K562 (cell line): ENCODE data around the gene SAMD4A. TPM values are rescaled to one million over a fixed set of nuclear protein-coding genes. Genes with fewer than 3 reads are reported as not detected.

Experiments used
- CBFA2T3 ChIP-seq: fragments of 450-650 bp; IDR thresholded peaks from 2 replicates; pipeline ENCODE4 v1.6.1; 2017
- ETV6 ChIP-seq, 3 experiments: fragments of 150-350 bp in 1 of 3; sonication (generic) in 1 of 3; formaldehyde crosslinking in 1 of 3; IDR thresholded peaks; 2 replicates each; pipeline versions ENCODE4 v1.6.1 to v1.8.0; 2014 to 2022; ENCODE audit warnings: borderline replicate concordance in 2 of 3, low read depth in 2 of 3, antibody characterized with exemption in 1 of 3, low read length in 1 of 3, mild to moderate bottlenecking in 1 of 3, missing genetic modification reagents in 1 of 3
- GATA2 ChIP-seq: sonication (generic); formaldehyde crosslinking; IDR thresholded peaks from 2 replicates; pipeline ENCODE4 v1.4.0; 2020; ENCODE audit warnings: mild to moderate bottlenecking, missing genetic modification reagents
- HDAC2 ChIP-seq: fragments of 450-650 bp; IDR thresholded peaks from 2 replicates; pipeline ENCODE4 v1.6.1; 2016; ENCODE audit warnings: mild to moderate bottlenecking
- HIVEP1 ChIP-seq: fragments of 250-450 bp; sonication (Bioruptor Pico); IDR thresholded peaks from 2 replicates; pipeline ENCODE4 v1.4.0; 2020; ENCODE audit warnings: mild to moderate bottlenecking
- KDM1A ChIP-seq, 2 experiments: fragments of 450-650 bp; IDR thresholded peaks; 2 replicates each; pipeline ENCODE4 v1.6.1; 2016; ENCODE audit warnings: mild to moderate bottlenecking in 2 of 2
- MIER1 ChIP-seq: fragments of 450-650 bp; IDR thresholded peaks from 2 replicates; pipeline ENCODE4 v1.6.1; 2016; ENCODE audit warnings: antibody characterized with exemption, mild to moderate bottlenecking, low read depth
- RBM14 ChIP-seq: fragments of 200-400 bp; formaldehyde crosslinking; IDR thresholded peaks from 2 replicates; pipeline ENCODE4 v1.6.1; 2018; ENCODE audit warnings: low read depth, mild to moderate bottlenecking, low read length, moderate library complexity, borderline replicate concordance; ENCODE audit not compliant: insufficient read depth
- SMARCA4 ChIP-seq: fragments of 450-650 bp; IDR thresholded peaks from 2 replicates; pipeline ENCODE4 v1.6.1; 2016
- STAT5A ChIP-seq: IDR thresholded peaks from 2 replicates; pipeline ENCODE4 v1.6.1; 2012; ENCODE audit warnings: low read length, inconsistent platforms, borderline replicate concordance
- TGIF2 ChIP-seq: sonication (generic); formaldehyde crosslinking; IDR thresholded peaks from 2 replicates; pipeline ENCODE4 v1.8.1; 2022; ENCODE audit warnings: mild to moderate bottlenecking, missing genetic modification reagents, moderate library complexity
- YY1 ChIP-seq, 3 experiments: IDR thresholded peaks; 2 replicates each; pipeline ENCODE4 v1.6.1; 2011; ENCODE audit warnings: low read length in 2 of 3, mild to moderate bottlenecking in 2 of 3, moderate library complexity in 2 of 3, borderline replicate concordance in 1 of 3, control low read depth in 1 of 3, low read depth in 1 of 3; ENCODE audit not compliant: insufficient read depth in 3 of 3, insufficient replicate concordance in 2 of 3, control insufficient read depth in 1 of 3, insufficient read length in 1 of 3; ENCODE audit errors: extremely low read depth in 1 of 3
- polyA plus RNA-seq, 8 experiments: library from polyadenylated mRNA; depleted of rRNA in 4 of 8; stranded (reverse) in 5 of 8; unstranded in 3 of 8; fragments of >200 nt; fragmentation: Nextera tagmentation in 2 of 8; fragmentation: Illumina TruSeq in 1 of 8; extraction: Ambion mirVana in 2 of 8; extraction: Trizol in 1 of 8; gene quantifications; 2 replicates each; pipeline versions ENCODE4 v1.2.1 to v1.2.3, GENCODE V29; 2011 to 2014; ENCODE audit warnings: inconsistent platforms in 1 of 8, missing spikeins in 1 of 8
- total RNA-seq, 7 experiments: library from RNA; depleted of rRNA in 6 of 7; stranded (reverse); fragments of >200 nt in 6 of 7; fragmentation: Illumina TruSeq in 2 of 7; extraction: Trizol in 2 of 7; gene quantifications; 2 replicates each; pipeline versions ENCODE4 v1.2.1 to v1.2.3, GENCODE V29; 2011 to 2021; ENCODE audit warnings: low replicate concordance in 1 of 7
- TF ChIP-seq, protein P1 (sequence below): fragments of 450-650 bp; IDR thresholded peaks from 2 replicates; pipeline ENCODE4 v1.6.1; 2016; ENCODE audit warnings: antibody characterized with exemption
- TF ChIP-seq, protein P2 (sequence below): sonication (generic); formaldehyde crosslinking; IDR thresholded peaks from 2 replicates; pipeline ENCODE4 v1.8.0; 2023; ENCODE audit warnings: mild to moderate bottlenecking, missing genetic modification reagents
- TF ChIP-seq, protein P3 (sequence below): fragments of 450-650 bp; IDR thresholded peaks from one replicate; pipeline ENCODE4 v1.6.1; 2018; ENCODE audit warnings: mild to moderate bottlenecking, moderate library complexity; ENCODE audit not compliant: partially characterized antibody
- TF ChIP-seq, protein P4 (sequence below): fragments of 450-650 bp; conservative IDR thresholded peaks from 2 replicates; pipeline ENCODE4 v1.6.1; 2016; ENCODE audit warnings: missing genetic modification characterization, low read depth, mild to moderate bottlenecking, missing compliant biosample characterization, moderate library complexity
- TF ChIP-seq, protein P5 (sequence below): fragments of 250-450 bp; sonication (Bioruptor Pico); IDR thresholded peaks from 2 replicates; pipeline ENCODE4 v1.4.0; 2020; ENCODE audit warnings: mild to moderate bottlenecking, moderate library complexity, borderline replicate concordance

SAMD4A gene
- total and polyA plus RNA-seq, 9 of the 15 experiments (the other 6 are each of a cell fraction or from before 2014, with no cell fraction given): 0.66 to 6.8 (median 3.3) TPM

DNA sequence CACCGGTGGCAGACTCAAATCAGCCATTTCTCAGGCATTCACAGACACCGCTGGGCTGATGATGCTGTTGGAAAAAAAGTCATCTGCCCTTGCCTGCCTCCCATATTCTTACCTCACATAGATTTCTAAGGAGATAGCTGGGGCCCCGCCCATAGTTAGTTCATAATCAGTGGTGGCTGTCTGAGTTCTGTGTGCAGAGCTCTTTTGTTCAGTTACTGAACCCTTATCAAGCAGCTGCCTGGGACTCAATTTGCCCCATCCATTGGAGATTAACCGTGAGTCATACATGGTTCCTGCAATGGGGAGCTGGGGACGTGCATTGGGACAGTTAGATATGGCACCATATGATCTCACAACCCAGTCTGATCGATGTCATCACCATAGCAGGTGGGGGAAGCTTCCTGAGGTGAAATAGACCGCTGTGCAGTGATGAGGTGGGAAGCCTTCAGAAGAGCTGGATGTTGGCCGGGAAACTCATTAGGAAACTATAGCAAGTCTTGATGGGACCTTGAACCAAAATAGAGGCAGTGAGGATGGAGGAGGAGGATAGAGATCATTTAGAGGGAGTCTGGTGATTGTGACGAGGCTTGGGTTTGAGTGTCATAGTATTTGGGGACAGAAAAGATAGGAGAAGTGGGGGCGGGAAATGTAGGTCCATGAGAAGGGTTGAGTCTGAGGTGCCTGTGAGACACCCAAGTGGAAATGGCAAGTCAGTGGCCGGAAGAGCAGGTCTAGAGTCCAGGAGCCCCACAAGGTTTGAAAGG lies 187.9 kb downstream of the SAMD4A start (continued):
- TF ChIP-seq, protein P1, sequence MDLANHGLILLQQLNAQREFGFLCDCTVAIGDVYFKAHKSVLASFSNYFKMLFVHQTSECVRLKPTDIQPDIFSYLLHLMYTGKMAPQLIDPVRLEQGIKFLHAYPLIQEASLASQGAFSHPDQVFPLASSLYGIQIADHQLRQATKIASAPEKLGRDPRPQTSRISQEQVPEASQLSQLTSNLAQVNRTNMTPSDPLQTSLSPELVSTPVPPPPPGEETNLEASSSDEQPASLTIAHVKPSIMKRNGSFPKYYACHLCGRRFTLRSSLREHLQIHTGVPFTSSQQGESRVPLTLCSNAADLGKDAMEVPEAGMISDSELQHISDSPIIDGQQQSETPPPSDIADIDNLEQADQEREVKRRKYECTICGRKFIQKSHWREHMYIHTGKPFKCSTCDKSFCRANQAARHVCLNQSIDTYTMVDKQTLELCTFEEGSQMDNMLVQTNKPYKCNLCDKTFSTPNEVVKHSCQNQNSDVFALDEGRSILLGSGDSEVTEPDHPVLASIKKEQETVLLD: peak; percentile 36; the same call in 1 of the 2 replicates
- TF ChIP-seq, protein P2, sequence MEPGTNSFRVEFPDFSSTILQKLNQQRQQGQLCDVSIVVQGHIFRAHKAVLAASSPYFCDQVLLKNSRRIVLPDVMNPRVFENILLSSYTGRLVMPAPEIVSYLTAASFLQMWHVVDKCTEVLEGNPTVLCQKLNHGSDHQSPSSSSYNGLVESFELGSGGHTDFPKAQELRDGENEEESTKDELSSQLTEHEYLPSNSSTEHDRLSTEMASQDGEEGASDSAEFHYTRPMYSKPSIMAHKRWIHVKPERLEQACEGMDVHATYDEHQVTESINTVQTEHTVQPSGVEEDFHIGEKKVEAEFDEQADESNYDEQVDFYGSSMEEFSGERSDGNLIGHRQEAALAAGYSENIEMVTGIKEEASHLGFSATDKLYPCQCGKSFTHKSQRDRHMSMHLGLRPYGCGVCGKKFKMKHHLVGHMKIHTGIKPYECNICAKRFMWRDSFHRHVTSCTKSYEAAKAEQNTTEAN: 0 out of 2 replicates have a peak, but pooled peaks have one; percentile 19
- no peak for TF ChIP-seq RBM14
- TF ChIP-seq, protein P3, sequence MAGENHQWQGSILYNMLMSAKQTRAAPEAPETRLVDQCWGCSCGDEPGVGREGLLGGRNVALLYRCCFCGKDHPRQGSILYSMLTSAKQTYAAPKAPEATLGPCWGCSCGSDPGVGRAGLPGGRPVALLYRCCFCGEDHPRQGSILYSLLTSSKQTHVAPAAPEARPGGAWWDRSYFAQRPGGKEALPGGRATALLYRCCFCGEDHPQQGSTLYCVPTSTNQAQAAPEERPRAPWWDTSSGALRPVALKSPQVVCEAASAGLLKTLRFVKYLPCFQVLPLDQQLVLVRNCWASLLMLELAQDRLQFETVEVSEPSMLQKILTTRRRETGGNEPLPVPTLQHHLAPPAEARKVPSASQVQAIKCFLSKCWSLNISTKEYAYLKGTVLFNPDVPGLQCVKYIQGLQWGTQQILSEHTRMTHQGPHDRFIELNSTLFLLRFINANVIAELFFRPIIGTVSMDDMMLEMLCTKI: no peak
- peak; percentile 94 for TF ChIP-seq STAT5A
- TF ChIP-seq MIER1: 0 out of 2 replicates have a peak, but pooled peaks have one; percentile 44
- peak; percentile 97 for TF ChIP-seq SMARCA4
- TF ChIP-seq ETV6 (IDR thresholded peaks at IDR 0.05; ENCODE audit: borderline replicate concordance in 1 of 2, low read depth in 2 of 2, low read length in 1 of 2): 0 out of 4 replicates have a peak, but pooled peaks of 1 of the 2 experiments have one; percentile 12
- no peak for TF ChIP-seq ETV6 (CRISPR knock-in tag; IDR thresholded peaks at IDR 0.05; ENCODE audit: borderline replicate concordance)
- TF ChIP-seq, protein P4, sequence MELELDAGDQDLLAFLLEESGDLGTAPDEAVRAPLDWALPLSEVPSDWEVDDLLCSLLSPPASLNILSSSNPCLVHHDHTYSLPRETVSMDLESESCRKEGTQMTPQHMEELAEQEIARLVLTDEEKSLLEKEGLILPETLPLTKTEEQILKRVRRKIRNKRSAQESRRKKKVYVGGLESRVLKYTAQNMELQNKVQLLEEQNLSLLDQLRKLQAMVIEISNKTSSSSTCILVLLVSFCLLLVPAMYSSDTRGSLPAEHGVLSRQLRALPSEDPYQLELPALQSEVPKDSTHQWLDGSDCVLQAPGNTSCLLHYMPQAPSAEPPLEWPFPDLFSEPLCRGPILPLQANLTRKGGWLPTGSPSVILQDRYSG (tag): no peak
- peak in 1 of 3 experiments; percentile 51 for TF ChIP-seq YY1 (IDR thresholded peaks at IDR 0.05; ENCODE audit: borderline replicate concordance in 1 of 3, control insufficient read depth in 1 of 3, extremely low read depth in 1 of 3, insufficient read depth in 3 of 3, insufficient read length in 1 of 3, insufficient replicate concordance in 2 of 3, low read depth in 1 of 3, low read length in 2 of 3)
- TF ChIP-seq KDM1A (IDR thresholded peaks at IDR 0.05): peak; percentile 83 to 87
- no peak for TF ChIP-seq HIVEP1 (CRISPR knock-in tag)
- TF ChIP-seq CBFA2T3: peak; percentile 98
- TF ChIP-seq, protein P5, sequence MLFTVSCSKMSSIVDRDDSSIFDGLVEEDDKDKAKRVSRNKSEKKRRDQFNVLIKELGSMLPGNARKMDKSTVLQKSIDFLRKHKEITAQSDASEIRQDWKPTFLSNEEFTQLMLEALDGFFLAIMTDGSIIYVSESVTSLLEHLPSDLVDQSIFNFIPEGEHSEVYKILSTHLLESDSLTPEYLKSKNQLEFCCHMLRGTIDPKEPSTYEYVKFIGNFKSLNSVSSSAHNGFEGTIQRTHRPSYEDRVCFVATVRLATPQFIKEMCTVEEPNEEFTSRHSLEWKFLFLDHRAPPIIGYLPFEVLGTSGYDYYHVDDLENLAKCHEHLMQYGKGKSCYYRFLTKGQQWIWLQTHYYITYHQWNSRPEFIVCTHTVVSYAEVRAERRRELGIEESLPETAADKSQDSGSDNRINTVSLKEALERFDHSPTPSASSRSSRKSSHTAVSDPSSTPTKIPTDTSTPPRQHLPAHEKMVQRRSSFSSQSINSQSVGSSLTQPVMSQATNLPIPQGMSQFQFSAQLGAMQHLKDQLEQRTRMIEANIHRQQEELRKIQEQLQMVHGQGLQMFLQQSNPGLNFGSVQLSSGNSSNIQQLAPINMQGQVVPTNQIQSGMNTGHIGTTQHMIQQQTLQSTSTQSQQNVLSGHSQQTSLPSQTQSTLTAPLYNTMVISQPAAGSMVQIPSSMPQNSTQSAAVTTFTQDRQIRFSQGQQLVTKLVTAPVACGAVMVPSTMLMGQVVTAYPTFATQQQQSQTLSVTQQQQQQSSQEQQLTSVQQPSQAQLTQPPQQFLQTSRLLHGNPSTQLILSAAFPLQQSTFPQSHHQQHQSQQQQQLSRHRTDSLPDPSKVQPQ (CRISPR knock-in tag): no peak
- peak; percentile 76 for TF ChIP-seq HDAC2
- TF ChIP-seq GATA2 (CRISPR knock-in tag): peak; percentile 91
- no peak for TF ChIP-seq TGIF2 (CRISPR knock-in tag)
